SK-N-SH treated with all-trans-retinoic acid at 6 μM for 48 hours (cell line): ENCODE data around the gene SLC39A2.

Experiments used
- ATAC-seq: fragments of 200-7000 bp; cut with Tn5 transposase; 3 replicates; pipeline ENCODE4 v1.9.1; 2020; ENCODE audit warnings: mild to moderate bottlenecking, moderate library complexity
- ARNTL ChIP-seq: fragments of 450-650 bp; formaldehyde crosslinking; IDR thresholded peaks from 2 replicates; pipeline ENCODE4 v1.5.0; 2020; ENCODE audit warnings: low read depth, mild to moderate bottlenecking, moderate library complexity, borderline replicate concordance
- BACH2 ChIP-seq: fragments of 250-450 bp; sonication (Bioruptor Pico); IDR thresholded peaks from 2 replicates; pipeline ENCODE4 v1.9.0; 2021; ENCODE audit warnings: mild to moderate bottlenecking, borderline replicate concordance
- GLIS3 ChIP-seq: fragments of 250-450 bp; sonication (Bioruptor Pico); IDR thresholded peaks from 2 replicates; pipeline ENCODE4 v1.5.0; 2020; ENCODE audit warnings: mild to moderate bottlenecking, moderate library complexity
- ISL1 ChIP-seq: fragments of 250-450 bp; sonication (Bioruptor Pico); IDR thresholded peaks from 2 replicates; pipeline ENCODE4 v2.1.2; 2022; ENCODE audit warnings: mild to moderate bottlenecking, moderate library complexity
- PPARA ChIP-seq: fragments of 250-450 bp; sonication (Bioruptor Pico); IDR thresholded peaks from 2 replicates; pipeline ENCODE4 v1.5.0; 2020; ENCODE audit warnings: mild to moderate bottlenecking, borderline replicate concordance
- RARB ChIP-seq: fragments of 250-450 bp; sonication (Bioruptor Pico); IDR thresholded peaks from 2 replicates; pipeline ENCODE4 v1.8.0; 2021; ENCODE audit warnings: mild to moderate bottlenecking, moderate library complexity
- SNAI2 ChIP-seq: fragments of 250-450 bp; sonication (Bioruptor Pico); IDR thresholded peaks from 2 replicates; pipeline ENCODE4 v1.5.0; 2020; ENCODE audit warnings: mild to moderate bottlenecking, moderate library complexity
- TCF4 ChIP-seq: fragments of 250-450 bp; sonication (Bioruptor Pico); IDR thresholded peaks from 2 replicates; pipeline ENCODE4 v1.8.0; 2021; ENCODE audit warnings: mild to moderate bottlenecking, moderate library complexity, borderline replicate concordance
- TOX ChIP-seq: fragments of 250-450 bp; sonication (Bioruptor Pico); IDR thresholded peaks from 2 replicates; pipeline ENCODE4 v1.8.0; 2021; ENCODE audit warnings: mild to moderate bottlenecking, moderate library complexity, borderline replicate concordance
- ZFP3 ChIP-seq: fragments of 250-450 bp; sonication (Bioruptor Pico); IDR thresholded peaks from 2 replicates; pipeline ENCODE4 v1.5.0; 2020; ENCODE audit warnings: mild to moderate bottlenecking, moderate library complexity
- ZFP30 ChIP-seq: fragments of 450-650 bp; formaldehyde crosslinking; IDR thresholded peaks from 2 replicates; pipeline ENCODE4 v1.5.0; 2022; ENCODE audit warnings: mild to moderate bottlenecking, moderate library complexity
- ZNF565 ChIP-seq: fragments of 450-650 bp; formaldehyde crosslinking; conservative IDR thresholded peaks from 2 replicates; pipeline ENCODE4 v1.5.0; 2020; ENCODE audit warnings: low read depth, mild to moderate bottlenecking, moderate library complexity
- ZNF70 ChIP-seq: fragments of 450-650 bp; formaldehyde crosslinking; IDR thresholded peaks from 2 replicates; pipeline ENCODE4 v1.5.0; 2020; ENCODE audit warnings: mild to moderate bottlenecking, moderate library complexity
- ZNF8 ChIP-seq: fragments of 450-650 bp; formaldehyde crosslinking; IDR thresholded peaks from 2 replicates; pipeline ENCODE4 v1.5.0; 2020; ENCODE audit warnings: mild to moderate bottlenecking, moderate library complexity
- TF ChIP-seq, protein P1 (sequence below): fragments of 250-450 bp; sonication (Bioruptor Pico); IDR thresholded peaks from 2 replicates; pipeline ENCODE4 v1.5.1; 2020; ENCODE audit warnings: low read depth, mild to moderate bottlenecking, moderate library complexity
- TF ChIP-seq, protein P2 (sequence below): fragments of 250-450 bp; sonication (Bioruptor Pico); IDR thresholded peaks from 2 replicates; pipeline ENCODE4 v1.5.0; 2020; ENCODE audit warnings: mild to moderate bottlenecking, moderate library complexity
- TF ChIP-seq, protein P3 (sequence below): fragments of 250-450 bp; sonication (Bioruptor Pico); IDR thresholded peaks from 2 replicates; pipeline ENCODE4 v1.8.0; 2020; ENCODE audit warnings: mild to moderate bottlenecking, moderate library complexity, borderline replicate concordance
- TF ChIP-seq, protein P4 (sequence below): fragments of 250-450 bp; sonication (Bioruptor Pico); IDR thresholded peaks from 2 replicates; pipeline ENCODE4 v1.5.1; 2021; ENCODE audit warnings: mild to moderate bottlenecking, moderate library complexity

The SLC39A2 gene

DNA sequence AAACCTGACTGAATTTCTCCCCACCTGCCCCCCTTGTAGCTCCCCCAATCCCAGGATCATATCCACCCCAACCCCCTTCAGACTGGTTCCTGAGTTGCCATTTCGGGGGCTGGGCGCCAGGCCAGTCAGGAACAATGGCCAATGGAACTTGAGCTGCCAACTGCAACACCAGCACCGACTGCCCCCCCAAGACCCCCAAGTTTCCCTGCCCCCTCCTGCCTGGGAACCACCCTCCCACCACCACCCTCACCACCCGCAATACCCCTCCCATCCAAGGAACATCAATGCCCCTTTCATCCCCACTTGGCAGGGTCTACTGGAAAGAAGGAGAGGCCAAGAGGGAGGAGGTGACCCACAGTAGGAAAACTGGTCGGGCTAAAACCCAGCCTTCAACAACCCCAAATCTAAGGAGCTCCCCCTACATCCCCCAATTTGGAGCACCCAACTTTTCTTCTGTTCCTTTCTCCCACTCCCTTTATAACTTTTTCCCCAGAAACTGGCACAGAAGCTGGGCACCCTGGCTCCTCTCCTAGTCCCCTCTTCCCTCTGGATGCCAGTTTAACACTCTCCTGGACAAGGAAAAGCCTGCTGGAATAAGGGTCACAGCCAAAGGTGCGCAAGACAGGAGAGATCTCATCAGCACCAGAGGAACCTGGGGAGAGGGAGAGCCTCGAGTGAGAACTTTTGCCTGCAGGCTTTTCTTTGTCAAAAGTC lies 27.3 kb downstream of the SLC39A2 start:
- TF ChIP-seq SNAI2 (CRISPR knock-in tag): no peak
- no peak for TF ChIP-seq ZNF565 (CRISPR knock-in tag)
- no peak for TF ChIP-seq GLIS3 (CRISPR knock-in tag)
- no peak for TF ChIP-seq ISL1 (CRISPR knock-in tag)
- TF ChIP-seq, protein P1, sequence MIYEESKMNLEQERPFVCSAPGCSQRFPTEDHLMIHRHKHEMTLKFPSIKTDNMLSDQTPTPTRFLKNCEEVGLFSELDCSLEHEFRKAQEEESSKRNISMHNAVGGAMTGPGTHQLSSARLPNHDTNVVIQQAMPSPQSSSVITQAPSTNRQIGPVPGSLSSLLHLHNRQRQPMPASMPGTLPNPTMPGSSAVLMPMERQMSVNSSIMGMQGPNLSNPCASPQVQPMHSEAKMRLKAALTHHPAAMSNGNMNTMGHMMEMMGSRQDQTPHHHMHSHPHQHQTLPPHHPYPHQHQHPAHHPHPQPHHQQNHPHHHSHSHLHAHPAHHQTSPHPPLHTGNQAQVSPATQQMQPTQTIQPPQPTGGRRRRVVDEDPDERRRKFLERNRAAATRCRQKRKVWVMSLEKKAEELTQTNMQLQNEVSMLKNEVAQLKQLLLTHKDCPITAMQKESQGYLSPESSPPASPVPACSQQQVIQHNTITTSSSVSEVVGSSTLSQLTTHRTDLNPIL (CRISPR knock-in tag): no peak
- no peak for TF ChIP-seq PPARA
- ATAC-seq: no peak

DNA sequence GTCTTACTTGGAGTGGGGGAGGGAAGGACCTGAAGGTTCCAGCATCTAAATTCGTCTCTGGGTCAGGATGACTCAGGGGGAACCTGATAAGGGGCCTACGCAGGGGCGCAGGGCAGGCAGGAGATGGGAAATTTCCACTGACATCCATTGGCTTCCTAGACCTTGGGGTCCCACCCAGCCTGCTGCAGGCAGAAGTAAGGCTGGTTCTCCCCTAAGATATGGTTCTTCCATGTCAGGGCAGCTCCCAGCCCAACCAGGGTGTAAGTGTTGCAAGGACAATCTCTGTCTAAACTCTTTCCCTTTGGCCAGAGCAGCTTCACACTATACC lies 27.9 kb downstream of the SLC39A2 start:
- ATAC-seq: no peak
- TF ChIP-seq ARNTL (CRISPR knock-in tag) (no peak), ISL1 (CRISPR knock-in tag) (no peak), ZNF8 (CRISPR knock-in tag) (no peak), PPARA (no peak)
- TF ChIP-seq, protein P2, sequence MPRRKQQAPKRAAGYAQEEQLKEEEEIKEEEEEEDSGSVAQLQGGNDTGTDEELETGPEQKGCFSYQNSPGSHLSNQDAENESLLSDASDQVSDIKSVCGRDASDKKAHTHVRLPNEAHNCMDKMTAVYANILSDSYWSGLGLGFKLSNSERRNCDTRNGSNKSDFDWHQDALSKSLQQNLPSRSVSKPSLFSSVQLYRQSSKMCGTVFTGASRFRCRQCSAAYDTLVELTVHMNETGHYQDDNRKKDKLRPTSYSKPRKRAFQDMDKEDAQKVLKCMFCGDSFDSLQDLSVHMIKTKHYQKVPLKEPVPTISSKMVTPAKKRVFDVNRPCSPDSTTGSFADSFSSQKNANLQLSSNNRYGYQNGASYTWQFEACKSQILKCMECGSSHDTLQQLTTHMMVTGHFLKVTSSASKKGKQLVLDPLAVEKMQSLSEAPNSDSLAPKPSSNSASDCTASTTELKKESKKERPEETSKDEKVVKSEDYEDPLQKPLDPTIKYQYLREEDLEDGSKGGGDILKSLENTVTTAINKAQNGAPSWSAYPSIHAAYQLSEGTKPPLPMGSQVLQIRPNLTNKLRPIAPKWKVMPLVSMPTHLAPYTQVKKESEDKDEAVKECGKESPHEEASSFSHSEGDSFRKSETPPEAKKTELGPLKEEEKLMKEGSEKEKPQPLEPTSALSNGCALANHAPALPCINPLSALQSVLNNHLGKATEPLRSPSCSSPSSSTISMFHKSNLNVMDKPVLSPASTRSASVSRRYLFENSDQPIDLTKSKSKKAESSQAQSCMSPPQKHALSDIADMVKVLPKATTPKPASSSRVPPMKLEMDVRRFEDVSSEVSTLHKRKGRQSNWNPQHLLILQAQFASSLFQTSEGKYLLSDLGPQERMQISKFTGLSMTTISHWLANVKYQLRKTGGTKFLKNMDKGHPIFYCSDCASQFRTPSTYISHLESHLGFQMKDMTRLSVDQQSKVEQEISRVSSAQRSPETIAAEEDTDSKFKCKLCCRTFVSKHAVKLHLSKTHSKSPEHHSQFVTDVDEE: no peak
- TF ChIP-seq, protein P3, sequence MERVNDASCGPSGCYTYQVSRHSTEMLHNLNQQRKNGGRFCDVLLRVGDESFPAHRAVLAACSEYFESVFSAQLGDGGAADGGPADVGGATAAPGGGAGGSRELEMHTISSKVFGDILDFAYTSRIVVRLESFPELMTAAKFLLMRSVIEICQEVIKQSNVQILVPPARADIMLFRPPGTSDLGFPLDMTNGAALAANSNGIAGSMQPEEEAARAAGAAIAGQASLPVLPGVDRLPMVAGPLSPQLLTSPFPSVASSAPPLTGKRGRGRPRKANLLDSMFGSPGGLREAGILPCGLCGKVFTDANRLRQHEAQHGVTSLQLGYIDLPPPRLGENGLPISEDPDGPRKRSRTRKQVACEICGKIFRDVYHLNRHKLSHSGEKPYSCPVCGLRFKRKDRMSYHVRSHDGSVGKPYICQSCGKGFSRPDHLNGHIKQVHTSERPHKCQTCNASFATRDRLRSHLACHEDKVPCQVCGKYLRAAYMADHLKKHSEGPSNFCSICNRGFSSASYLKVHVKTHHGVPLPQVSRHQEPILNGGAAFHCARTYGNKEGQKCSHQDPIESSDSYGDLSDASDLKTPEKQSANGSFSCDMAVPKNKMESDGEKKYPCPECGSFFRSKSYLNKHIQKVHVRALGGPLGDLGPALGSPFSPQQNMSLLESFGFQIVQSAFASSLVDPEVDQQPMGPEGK: no peak
- TF ChIP-seq, protein P4, sequence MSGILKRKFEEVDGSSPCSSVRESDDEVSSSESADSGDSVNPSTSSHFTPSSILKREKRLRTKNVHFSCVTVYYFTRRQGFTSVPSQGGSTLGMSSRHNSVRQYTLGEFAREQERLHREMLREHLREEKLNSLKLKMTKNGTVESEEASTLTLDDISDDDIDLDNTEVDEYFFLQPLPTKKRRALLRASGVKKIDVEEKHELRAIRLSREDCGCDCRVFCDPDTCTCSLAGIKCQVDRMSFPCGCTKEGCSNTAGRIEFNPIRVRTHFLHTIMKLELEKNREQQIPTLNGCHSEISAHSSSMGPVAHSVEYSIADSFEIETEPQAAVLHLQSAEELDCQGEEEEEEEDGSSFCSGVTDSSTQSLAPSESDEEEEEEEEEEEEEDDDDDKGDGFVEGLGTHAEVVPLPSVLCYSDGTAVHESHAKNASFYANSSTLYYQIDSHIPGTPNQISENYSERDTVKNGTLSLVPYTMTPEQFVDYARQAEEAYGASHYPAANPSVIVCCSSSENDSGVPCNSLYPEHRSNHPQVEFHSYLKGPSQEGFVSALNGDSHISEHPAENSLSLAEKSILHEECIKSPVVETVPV (CRISPR knock-in tag): no peak
- TF ChIP-seq, all 23 proteins: peak for 0

DNA sequence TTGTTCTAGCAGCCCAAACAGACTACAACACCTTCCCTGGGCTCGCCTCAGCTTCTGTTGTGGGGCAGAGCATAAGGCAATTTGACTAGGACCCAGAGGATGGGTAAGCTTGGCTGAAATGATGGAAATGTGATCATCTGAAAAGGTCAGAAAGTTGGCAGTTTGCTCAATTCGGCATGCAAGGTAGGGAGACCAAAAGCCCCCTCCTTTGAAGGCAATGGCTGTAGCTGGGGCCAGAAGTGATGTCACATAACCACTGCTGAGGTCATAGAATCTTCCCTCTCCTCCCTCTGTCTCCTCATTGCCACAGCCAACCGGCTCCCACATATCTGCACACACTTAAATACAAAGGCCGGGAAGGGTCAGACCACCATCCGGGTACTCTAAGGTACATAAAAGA lies 30.8 kb downstream of the SLC39A2 start, which contains the start of gene TPPP2:
TSS of gene TPPP2 (plus strand) at position 301 of the 400 bp plus-strand sequence. CDS start 365 bp downstream, outside the sequence.
- ATAC-seq: no peak
- no peak for TF ChIP-seq ZNF8 (CRISPR knock-in tag)
- no peak for TF ChIP-seq ARNTL (CRISPR knock-in tag)
- TF ChIP-seq TCF4 (CRISPR knock-in tag): no peak
- TF ChIP-seq ZNF70: no peak
- TF ChIP-seq ZFP3 (CRISPR knock-in tag): no peak
- TF ChIP-seq ZFP30 (CRISPR knock-in tag): no peak

DNA sequence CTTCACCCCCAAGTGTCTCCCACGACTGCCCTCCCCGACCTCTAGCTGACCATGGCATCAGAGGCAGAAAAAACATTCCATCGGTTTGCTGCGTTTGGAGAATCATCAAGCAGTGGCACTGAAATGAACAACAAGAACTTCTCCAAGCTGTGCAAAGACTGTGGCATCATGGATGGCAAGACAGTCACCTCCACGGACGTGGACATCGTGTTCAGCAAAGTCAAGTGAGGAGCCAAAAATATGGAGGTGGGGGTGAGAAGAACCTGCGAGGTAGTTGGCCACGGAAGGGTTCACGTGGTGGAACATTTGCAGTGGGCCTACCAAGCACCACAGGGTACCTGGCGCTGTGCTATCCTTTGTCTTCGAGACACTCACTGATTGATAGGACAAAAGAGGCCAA lies 31.4 kb downstream of the SLC39A2 start:
- TF ChIP-seq RARB (CRISPR knock-in tag) (no peak), SNAI2 (CRISPR knock-in tag) (no peak), ZFP3 (CRISPR knock-in tag) (no peak), TOX (no peak), PPARA (no peak), ARNTL (CRISPR knock-in tag) (no peak), TCF4 (CRISPR knock-in tag) (no peak), ZFP30 (CRISPR knock-in tag) (no peak), BACH2 (CRISPR knock-in tag) (no peak), ZNF8 (CRISPR knock-in tag) (no peak)
- TF ChIP-seq, protein P2: no peak
- TF ChIP-seq, protein P1 (CRISPR knock-in tag): no peak
- TF ChIP-seq, protein P3: no peak
- ATAC-seq: no peak
